ENCODE data around the gene C9orf85. TPM values are rescaled to one million over a fixed set of nuclear protein-coding genes. Genes with fewer than 3 reads are reported as not detected.

C9orf85 gene
- total and polyA plus RNA-seq, 2 donors (not counting 3 experiments of a cell fraction or from before 2014, with no cell fraction given) = 8.3 to 11.3 TPM

DNA sequence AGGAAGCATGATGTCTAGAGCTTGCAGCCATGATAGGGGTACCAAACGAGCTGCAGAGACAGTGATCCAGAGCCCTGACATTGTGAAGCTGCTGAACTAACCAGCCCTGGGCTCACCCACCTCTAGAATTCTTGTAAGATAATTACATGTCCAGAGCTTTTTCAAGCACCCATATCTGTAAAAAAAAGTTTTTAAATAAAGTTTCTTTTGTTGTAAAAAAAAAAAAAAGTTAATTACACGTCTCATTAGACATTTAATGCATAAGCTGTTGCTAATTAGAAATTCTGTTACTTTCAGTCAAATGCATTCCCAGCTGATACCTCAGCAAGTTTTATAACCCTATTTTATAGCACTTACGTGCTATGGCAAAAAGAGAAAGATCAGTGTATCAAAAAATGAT, 65.6 kb downstream of the C9orf85 start:
- POLR2A ChIA-PET = no interaction called here
- H3K27ac ChIP-seq (ENCODE audit: insufficient read depth, low read depth, low read length) = no peak overlapping the region
- no peak overlapping the region for H3K4me2 ChIP-seq (ENCODE audit: insufficient read depth, low read length)

More for the DNA sequence above, 65.6 kb downstream of the C9orf85 start:
- BruUV-seq (replicated peaks) = no TSS peak
- Histone ChIP-seq H3K27me3 (ENCODE audit: control insufficient read depth in 2 of 2, insufficient read depth in 2 of 2, low read length in 2 of 2) (no peaks in the 10 kb centered on the region), H3K4me3 (replicated peaks in 1 of 3; ENCODE audit: insufficient read depth in 1 of 3, low read depth in 1 of 3, low read length in 3 of 3) (no peak overlapping the region), H3K36me3 (ENCODE audit: control insufficient read depth in 2 of 2, extremely low read depth in 1 of 2, insufficient read depth in 2 of 2, low read length in 2 of 2) (no peaks in the 10 kb centered on the region), H3K9me1 (replicated peaks; ENCODE audit: control insufficient read depth, extremely low read depth, insufficient read depth, low read length) (no peaks in the 10 kb centered on the region), H3K4me1 (ENCODE audit: control insufficient read depth, extremely low read depth, insufficient read depth, low read length) (no peaks in the 10 kb centered on the region), H3K9me3 (replicated peaks; ENCODE audit: control insufficient read depth, insufficient read depth, low read length) (no peaks in the 10 kb centered on the region), H3K79me2 (ENCODE audit: control insufficient read depth, insufficient read depth, low read length) (no peaks in the 10 kb centered on the region), H2AFZ (ENCODE audit: low read depth, low read length) (no peak overlapping the region), H4K20me1 (replicated peaks; ENCODE audit: control insufficient read depth, extremely low read depth, insufficient read depth, low read length) (no peaks in the 10 kb centered on the region), H3K9ac (replicated peaks; ENCODE audit: extremely low read depth, insufficient read depth, low read length) (no peak overlapping the region)
- CTCF ChIA-PET = interaction anchor here (0.6 to 2.0 kb wide), 4 partner anchors 159 to 776 kb away, joined by 3 to 12 read pairs (median 4); no protein-coding TSS in a partner anchor
- TF ChIP-seq GATA2 (IDR thresholded peaks at IDR 0.05; ENCODE audit: insufficient read depth, insufficient read length, low read depth, low read length) (no peak), JUN (IDR thresholded peaks at IDR 0.05; ENCODE audit: borderline replicate concordance, insufficient read depth, insufficient read length, low read depth) (no peak), POLR2A (IDR thresholded peaks at IDR 0.05; ENCODE audit: low read depth, low read length) (no peak), EZH2 (IDR thresholded peaks at IDR 0.05; ENCODE audit: borderline replicate concordance, low read depth, low read length, severe bottlenecking) (no peak), POLR2AphosphoS5 (IDR thresholded peaks at IDR 0.05; ENCODE audit: insufficient read depth, low read depth, low read length) (no peak), FOS (IDR thresholded peaks at IDR 0.05; ENCODE audit: borderline replicate concordance, insufficient read depth, low read length) (no peak), MYC (IDR thresholded peaks at IDR 0.05; ENCODE audit: low read depth, low read length) (no peak)
- TF ChIP-seq, protein P1, sequence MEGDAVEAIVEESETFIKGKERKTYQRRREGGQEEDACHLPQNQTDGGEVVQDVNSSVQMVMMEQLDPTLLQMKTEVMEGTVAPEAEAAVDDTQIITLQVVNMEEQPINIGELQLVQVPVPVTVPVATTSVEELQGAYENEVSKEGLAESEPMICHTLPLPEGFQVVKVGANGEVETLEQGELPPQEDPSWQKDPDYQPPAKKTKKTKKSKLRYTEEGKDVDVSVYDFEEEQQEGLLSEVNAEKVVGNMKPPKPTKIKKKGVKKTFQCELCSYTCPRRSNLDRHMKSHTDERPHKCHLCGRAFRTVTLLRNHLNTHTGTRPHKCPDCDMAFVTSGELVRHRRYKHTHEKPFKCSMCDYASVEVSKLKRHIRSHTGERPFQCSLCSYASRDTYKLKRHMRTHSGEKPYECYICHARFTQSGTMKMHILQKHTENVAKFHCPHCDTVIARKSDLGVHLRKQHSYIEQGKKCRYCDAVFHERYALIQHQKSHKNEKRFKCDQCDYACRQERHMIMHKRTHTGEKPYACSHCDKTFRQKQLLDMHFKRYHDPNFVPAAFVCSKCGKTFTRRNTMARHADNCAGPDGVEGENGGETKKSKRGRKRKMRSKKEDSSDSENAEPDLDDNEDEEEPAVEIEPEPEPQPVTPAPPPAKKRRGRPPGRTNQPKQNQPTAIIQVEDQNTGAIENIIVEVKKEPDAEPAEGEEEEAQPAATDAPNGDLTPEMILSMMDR (IDR thresholded peaks at IDR 0.05; ENCODE audit: extremely low read depth in 1 of 2, insufficient read depth in 1 of 2, low read depth in 1 of 2, low read length in 2 of 2) = no peak
- TF ChIP-seq, protein P2, sequence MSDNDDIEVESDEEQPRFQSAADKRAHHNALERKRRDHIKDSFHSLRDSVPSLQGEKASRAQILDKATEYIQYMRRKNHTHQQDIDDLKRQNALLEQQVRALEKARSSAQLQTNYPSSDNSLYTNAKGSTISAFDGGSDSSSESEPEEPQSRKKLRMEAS (IDR thresholded peaks at IDR 0.05; ENCODE audit: insufficient read depth, insufficient read length) = no peak
- intact Hi-C loops (cut with micrococcal nuclease) (loop anchor here (5.0 kb wide), 1 partner anchor 170 kb away; no protein-coding TSS in a partner anchor), dilution Hi-C loops (cut with MboI; ENCODE audit: extremely low pct_ligation_motif_present, low sequenced_read_pairs) (no loop called here)
- FAIRE-seq (no peak), DNase-seq (ENCODE audit: low read depth, low spot score) (no peak)
